Measurements from ENCODE around the gene FBXO15. TPM values are rescaled to one million over a fixed set of nuclear protein-coding genes. Genes with fewer than 3 reads are reported as not detected.

FBXO15 gene
- total RNA-seq, 4 donors from 2014 or later: 0.28 to 0.60 (median 0.50) TPM; not detected in 1

- DNase-seq (ENCODE audit: low spot score) (no peak), ATAC-seq (ENCODE audit: low FRiP score) (no peak)
- no peak for TF ChIP-seq CTCF (IDR thresholded peaks at IDR 0.05)
Measured at GRCh38 chr18:74050807-74051206, 96.8 kb downstream of the FBXO15 start.

- ATAC-seq (ENCODE audit: low FRiP score) (no peak), DNase-seq (ENCODE audit: low spot score) (no peak)
- TF ChIP-seq CTCF (IDR thresholded peaks at IDR 0.05): no peak
Measured at GRCh38 chr18:74040459-74041332, 106.9 kb downstream of the FBXO15 start.

- DNase-seq (ENCODE audit: low spot score) (no peak), ATAC-seq (ENCODE audit: low FRiP score) (no peak)
- TF ChIP-seq CTCF (IDR thresholded peaks at IDR 0.05): no peak
Measured at GRCh38 chr18:74040008-74040407, 107.6 kb downstream of the FBXO15 start.

- ATAC-seq (ENCODE audit: low FRiP score) (no peak), DNase-seq (ENCODE audit: low spot score) (no peak)
Measured at GRCh38 chr18:74029161-74029560, 118.5 kb downstream of the FBXO15 start.

More at GRCh38 chr18:74029161-74029560, 118.5 kb downstream of the FBXO15 start:
- TF ChIP-seq CTCF (IDR thresholded peaks at IDR 0.05): no peak

Other genes with a start within 250 kb of the FBXO15 start
- 10 to 100 TPM; 33.9 to 44.5 (median 38.8) TPM for gene TIMM21, start 689 bp upstream of the FBXO15 start, total RNA-seq
- gene CYB5A, start 144.1 kb upstream of the FBXO15 start, total RNA-seq: 100 to 1,000 TPM; 258 to 547 (median 341) TPM
- gene C18orf63, start 168.0 kb upstream of the FBXO15 start, total RNA-seq: not detected

Data from omental fat pad (tissue), 4 donors.